Measurements from ENCODE around the gene WWOX. TPM values are rescaled to one million over a fixed set of nuclear protein-coding genes. Genes with fewer than 3 reads are reported as not detected.

The WWOX gene
- total RNA-seq, 1 donor, result 8.2 TPM

GRCh38 chr16:78892951-78893733 lies 793.7 kb downstream of the WWOX start:
- no peak for DNase-seq (ENCODE audit: low read depth)
- H3K4me3 ChIP-seq (ENCODE audit: low read depth, low read length), result no peak overlapping the region
- no peak for TF ChIP-seq CTCF (IDR thresholded peaks at IDR 0.05; ENCODE audit: insufficient read depth, low read depth, low read length)

- no peak for TF ChIP-seq CTCF (IDR thresholded peaks at IDR 0.05; ENCODE audit: insufficient read depth, low read depth, low read length)
- H3K4me3 ChIP-seq (ENCODE audit: low read depth, low read length), result no peak overlapping the region
- no peak for DNase-seq (ENCODE audit: low read depth)
Observed at GRCh38 chr16:78894886-78895285, 795.4 kb downstream of the WWOX start.

- no peak overlapping the region for H3K4me3 ChIP-seq (ENCODE audit: low read depth, low read length)
- DNase-seq (ENCODE audit: low read depth), result no peak
- no peak for TF ChIP-seq CTCF (IDR thresholded peaks at IDR 0.05; ENCODE audit: insufficient read depth, low read depth, low read length)
Observed at GRCh38 chr16:78895681-78896080, 796.2 kb downstream of the WWOX start.

GRCh38 chr16:78896280-78896679 lies 796.8 kb downstream of the WWOX start:
- no peak for TF ChIP-seq CTCF (IDR thresholded peaks at IDR 0.05; ENCODE audit: insufficient read depth, low read depth, low read length)
- DNase-seq (ENCODE audit: low read depth), result no peak
- no peak overlapping the region for H3K4me3 ChIP-seq (ENCODE audit: low read depth, low read length)

GRCh38 chr16:78897299-78897698 lies 797.8 kb downstream of the WWOX start:
- no peak for DNase-seq (ENCODE audit: low read depth)
- no peak for TF ChIP-seq CTCF (IDR thresholded peaks at IDR 0.05; ENCODE audit: insufficient read depth, low read depth, low read length)
- no peak overlapping the region for H3K4me3 ChIP-seq (ENCODE audit: low read depth, low read length)

GRCh38 chr16:78900044-78900811 lies 800.8 kb downstream of the WWOX start:
- peak; percentile 7 for DNase-seq (ENCODE audit: low read depth)
- no peak overlapping the region for H3K4me3 ChIP-seq (ENCODE audit: low read depth, low read length)
- TF ChIP-seq CTCF (IDR thresholded peaks at IDR 0.05; ENCODE audit: insufficient read depth, low read depth, low read length), result no peak
